GM06990 (cell line): ENCODE results near the gene PTPRN2.

Experiments used
- DNase-seq: peaks from one replicate; pipeline ENCODE4 v3.0.0-alpha.2; 2011; ENCODE audit not compliant: insufficient read length; ENCODE audit errors: extremely low read depth
- H3K27me3 ChIP-seq: replicated peaks from 2 replicates; pipeline ENCODE4 v1.6.0; 2011; ENCODE audit warnings: low read length; ENCODE audit not compliant: control insufficient read depth, insufficient read depth
- H3K36me3 ChIP-seq: 2 replicates; pipeline ENCODE4 v1.5.1; 2011; ENCODE audit warnings: low read length; ENCODE audit not compliant: control insufficient read depth, insufficient read depth
- H3K4me3 ChIP-seq: replicated peaks from 2 replicates; pipeline ENCODE4 v1.5.1; 2011; ENCODE audit warnings: low read depth, mild to moderate bottlenecking, control low read depth, low read length
- CTCF ChIP-seq: IDR thresholded peaks from 2 replicates; pipeline ENCODE4 v1.5.1; 2011; ENCODE audit warnings: low read length, control low read depth, mild to moderate bottlenecking, inconsistent platforms; ENCODE audit not compliant: insufficient read depth, poor library complexity, severe bottlenecking

The PTPRN2 gene

GRCh38 chr7:158291998-158292397, 295.6 kb downstream of the PTPRN2 start:
- Histone ChIP-seq H3K36me3 (no peaks in the 10 kb centered on the region), H3K27me3 (no peaks in the 10 kb centered on the region), H3K4me3 (no peak overlapping the region)
- no peak for TF ChIP-seq CTCF
- no peak for DNase-seq

- H3K36me3 ChIP-seq: no peaks in the 10 kb centered on the region
- DNase-seq: no peak
- no peak overlapping the region for H3K4me3 ChIP-seq
- no peak for TF ChIP-seq CTCF
- no peaks in the 10 kb centered on the region for H3K27me3 ChIP-seq
Observed at GRCh38 chr7:158289761-158290523, 297.7 kb downstream of the PTPRN2 start.

- no peaks in the 10 kb centered on the region for H3K27me3 ChIP-seq
- H3K36me3 ChIP-seq: no peaks in the 10 kb centered on the region
- no peak overlapping the region for H3K4me3 ChIP-seq
- DNase-seq: no peak
- no peak for TF ChIP-seq CTCF
Observed at GRCh38 chr7:158289231-158289630, 298.4 kb downstream of the PTPRN2 start.

GRCh38 chr7:158286210-158286609, 301.4 kb downstream of the PTPRN2 start:
- H3K36me3 ChIP-seq: no peaks in the 10 kb centered on the region
- H3K27me3 ChIP-seq: no peaks in the 10 kb centered on the region
- no peak overlapping the region for H3K4me3 ChIP-seq
- no peak for DNase-seq
- no peak for TF ChIP-seq CTCF

GRCh38 chr7:158285383-158285770, 302.2 kb downstream of the PTPRN2 start:
- Histone ChIP-seq H3K4me3 (no peak overlapping the region), H3K36me3 (no peaks in the 10 kb centered on the region), H3K27me3 (no peaks in the 10 kb centered on the region)
- no peak for TF ChIP-seq CTCF
- no peak for DNase-seq
